HG02970 (cell line): ENCODE data around the gene CNTN5.

Experiments
- ATAC-seq: cut with Tn5 transposase; IDR thresholded peaks from one replicate; pipeline ENCODE4 v1.9.1; 2021; ENCODE audit warnings: mild to moderate bottlenecking, moderate library complexity, moderate number of reproducible peaks; ENCODE audit not compliant: unreplicated experiment, low FRiP score

Gene CNTN5

DNA sequence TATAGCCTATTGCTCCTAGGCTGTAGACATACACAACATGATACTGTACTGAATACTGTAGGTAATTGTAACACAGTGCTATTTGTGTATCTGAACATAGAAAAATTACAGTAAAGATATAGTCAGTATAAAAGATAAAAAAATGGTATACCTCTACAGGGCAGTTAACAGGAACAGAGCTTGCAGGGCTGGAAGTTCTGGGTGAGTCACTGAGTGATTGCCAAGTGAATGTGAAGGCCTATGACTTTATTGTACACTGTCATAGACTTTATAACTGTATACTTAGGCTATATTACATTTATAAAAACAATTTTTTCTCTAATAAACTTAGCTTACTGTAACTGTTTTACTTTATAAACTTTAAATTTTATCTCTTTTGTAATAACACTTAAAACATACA, 1334.0 kb downstream of the CNTN5 start:
- no peak for ATAC-seq

DNA sequence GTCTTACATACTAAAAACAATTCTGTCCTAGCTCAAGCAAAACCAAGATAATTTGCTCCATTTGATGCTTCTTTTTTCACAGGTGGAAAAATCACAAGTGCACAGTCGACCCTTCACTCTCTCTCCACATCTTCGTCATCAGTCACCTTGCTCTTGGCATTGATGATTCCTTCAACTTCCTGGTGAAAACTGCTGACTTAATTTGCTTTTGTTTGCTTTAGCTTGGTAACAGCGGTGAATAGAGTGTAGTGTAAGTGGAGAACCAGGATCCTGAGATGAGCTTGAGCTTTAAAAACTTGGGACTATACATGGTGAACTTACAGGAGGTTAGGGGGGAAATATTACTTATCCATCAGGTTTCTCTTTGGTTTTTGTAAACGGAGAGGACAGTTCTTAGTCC, 1335.3 kb downstream of the CNTN5 start:
- no peak for ATAC-seq

DNA sequence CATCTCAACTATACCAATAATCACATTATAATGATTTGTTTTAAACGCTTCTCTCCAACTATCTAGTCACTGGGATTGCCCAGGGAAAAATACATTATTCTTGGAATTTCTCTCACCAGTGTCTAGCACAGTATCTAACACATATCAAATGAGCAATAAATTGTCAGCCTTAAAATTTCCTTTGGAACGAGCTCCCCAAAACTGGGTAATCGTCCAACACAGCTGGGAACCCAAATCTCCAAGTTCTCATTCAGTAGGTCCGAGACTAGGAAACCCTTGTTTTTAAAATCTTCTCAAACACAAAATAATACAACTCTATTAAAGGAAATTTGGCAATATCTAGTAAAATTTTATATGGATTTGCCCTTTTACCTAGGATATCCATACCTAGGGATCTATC, 1338.5 kb downstream of the CNTN5 start:
- ATAC-seq = no peak

DNA sequence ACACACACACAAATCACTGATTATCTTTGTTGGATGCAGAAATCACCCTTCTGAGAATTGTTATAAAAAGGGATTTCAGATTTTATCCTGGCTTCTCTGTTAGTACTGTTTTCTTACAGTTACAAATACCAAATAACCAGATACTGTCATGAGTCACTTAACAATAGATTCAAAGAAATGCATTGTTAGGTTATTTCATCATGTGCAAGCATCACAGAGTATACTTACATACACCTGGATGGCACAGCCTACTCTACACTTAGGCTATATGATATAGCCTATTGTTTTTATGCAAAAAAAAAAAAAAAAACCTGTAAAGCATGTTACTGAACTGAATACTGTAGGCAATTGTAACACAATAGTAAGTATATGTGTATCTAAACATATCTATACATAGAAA, 1347.1 kb downstream of the CNTN5 start:
- no peak for ATAC-seq

DNA sequence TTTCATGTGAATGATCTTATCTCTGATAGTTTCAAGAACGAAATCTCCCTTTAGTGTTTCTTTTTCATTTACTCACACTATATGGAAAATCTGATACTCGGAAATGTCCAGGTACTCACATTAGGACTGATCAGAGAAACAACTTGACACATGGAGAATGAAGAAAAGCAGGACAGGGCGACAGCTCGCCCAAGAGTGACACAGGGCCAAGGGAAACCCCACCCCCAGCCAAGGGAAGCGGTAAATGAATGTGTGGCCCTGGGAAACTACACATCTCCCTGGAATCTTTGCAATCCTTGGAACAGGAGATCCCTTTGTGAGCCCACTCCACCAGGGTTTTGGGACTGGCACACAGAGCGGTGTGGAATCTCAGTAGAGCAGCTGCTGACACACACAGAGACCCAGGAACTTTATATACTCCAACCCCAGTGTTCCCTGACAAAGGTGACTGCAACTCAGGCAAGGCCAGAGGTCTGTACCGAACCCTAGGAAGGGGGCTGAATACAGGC, 1362.7 kb downstream of the CNTN5 start:
- ATAC-seq = no peak

GRCh38 chr11:100396266-100396665, 1375.5 kb downstream of the CNTN5 start:
- no peak for ATAC-seq

GRCh38 chr11:100397401-100397800, 1376.7 kb downstream of the CNTN5 start:
- no peak for ATAC-seq

GRCh38 chr11:100403816-100404215, 1383.1 kb downstream of the CNTN5 start:
- no peak for ATAC-seq

GRCh38 chr11:100404907-100405306, 1384.2 kb downstream of the CNTN5 start:
- no peak for ATAC-seq
